Endothelial cell of umbilical vein (primary cell): ENCODE measurements around the gene LDLRAD2. TPM values are rescaled to one million over a fixed set of nuclear protein-coding genes. Genes with fewer than 3 reads are reported as not detected.

Source experiments
- Bru-seq: library from RNA; stranded (reverse); fragments of 400-500 nt; gene quantifications from one replicate; lab custom pipeline; 2021; lab: Mats Ljungman, UMichigan
- BruChase-seq, 2 experiments: library from RNA; stranded (reverse); fragments of 400-500 nt; gene quantifications; one replicate each; lab custom pipeline; 2021; lab: Mats Ljungman, UMichigan
- BruUV-seq: library from RNA; stranded (reverse); fragments of 400-500 nt; replicated peaks from 2 replicates; lab custom pipeline; 2021; lab: Mats Ljungman, UMichigan
- CTCF ChIA-PET: fragments of 300-600, 350-600 bp; sonication (Branson Sonifier 250); formaldehyde crosslinking; loops from one replicate; lab custom pipeline; 2021; ENCODE audit warnings: antibody characterized with exemption, inconsistent platforms; lab: Charles Lee
- POLR2A ChIA-PET: fragments of 300-600, 350-600 bp; sonication (Branson Sonifier 250); formaldehyde crosslinking; loops from one replicate; lab custom pipeline; 2021; ENCODE audit warnings: antibody characterized with exemption, inconsistent platforms; lab: Charles Lee
- DNase-seq: peaks from one replicate; pipeline ENCODE4 v3.0.0-alpha.2; 2011; ENCODE audit warnings: low read depth, low spot score
- FAIRE-seq: peaks from 2 replicates; lab custom pipeline; 2011; peaks lifted over from hg19 to GRCh38; lab: Jason Lieb, UNC
- H2AFZ ChIP-seq: 2 replicates; pipeline ENCODE4 v1.6.0; 2012; ENCODE audit warnings: low read depth, low read length, control low read depth, inconsistent platforms
- H3K27ac ChIP-seq: 2 replicates; pipeline ENCODE4 v1.5.1; 2011; ENCODE audit warnings: low read depth, mild to moderate bottlenecking, control low read depth, low read length, moderate library complexity; ENCODE audit not compliant: insufficient read depth
- H3K27me3 ChIP-seq, 2 experiments: 2 replicates each; pipeline versions ENCODE4 v1.6.0 to v1.6.1; 2011; ENCODE audit warnings: low read length in 2 of 2, mixed read lengths in 1 of 2; ENCODE audit not compliant: control insufficient read depth in 2 of 2, insufficient read depth in 2 of 2
- H3K36me3 ChIP-seq, 2 experiments: 2 replicates in 1 of 2; 3 replicates in 1 of 2; pipeline ENCODE4 v1.5.1; 2011; ENCODE audit warnings: low read length in 2 of 2, mild to moderate bottlenecking in 1 of 2, moderate library complexity in 1 of 2; ENCODE audit not compliant: control insufficient read depth in 2 of 2, insufficient read depth in 2 of 2; ENCODE audit errors: extremely low read depth in 1 of 2
- H3K4me1 ChIP-seq: 3 replicates; pipeline ENCODE4 v1.5.1; 2011; ENCODE audit warnings: mild to moderate bottlenecking, low read length; ENCODE audit not compliant: control insufficient read depth, insufficient read depth; ENCODE audit errors: extremely low read depth
- H3K4me2 ChIP-seq: 2 replicates; pipeline ENCODE4 v1.6.1; 2011; ENCODE audit warnings: low read length, control low read depth, mixed read lengths; ENCODE audit not compliant: insufficient read depth
- H3K4me3 ChIP-seq, 3 experiments: fragments of 200-600 bp in 1 of 3; sonication (generic), shearing (Covaris generic) in 1 of 3; replicated peaks in 1 of 3; 2 replicates each; pipeline ENCODE4 v1.5.1; 2011 to 2016; ENCODE audit warnings: control low read depth in 3 of 3, low read length in 3 of 3, mild to moderate bottlenecking in 2 of 3, inconsistent platforms in 1 of 3, low read depth in 1 of 3, moderate library complexity in 1 of 3; ENCODE audit not compliant: insufficient read depth in 1 of 3
- H3K79me2 ChIP-seq: 2 replicates; pipeline ENCODE4 v1.6.0; 2012; ENCODE audit warnings: low read length, inconsistent platforms; ENCODE audit not compliant: control insufficient read depth, insufficient read depth
- H3K9ac ChIP-seq: replicated peaks from 2 replicates; pipeline ENCODE3; 2011; ENCODE audit warnings: low read length, control low read depth; ENCODE audit not compliant: insufficient read depth; ENCODE audit errors: extremely low read depth
- H3K9me1 ChIP-seq: replicated peaks from 3 replicates; pipeline ENCODE4 v1.6.0; 2011; ENCODE audit warnings: mild to moderate bottlenecking, low read length; ENCODE audit not compliant: control insufficient read depth, insufficient read depth; ENCODE audit errors: extremely low read depth
- H3K9me3 ChIP-seq: replicated peaks from 2 replicates; pipeline ENCODE4 v1.5.1; 2012; ENCODE audit warnings: low read length, inconsistent platforms; ENCODE audit not compliant: control insufficient read depth, insufficient read depth
- H4K20me1 ChIP-seq: replicated peaks from 2 replicates; pipeline ENCODE3; 2011; ENCODE audit warnings: mild to moderate bottlenecking, low read length; ENCODE audit not compliant: control insufficient read depth, insufficient read depth; ENCODE audit errors: extremely low read depth
- CTCF ChIP-seq, 2 donors: IDR thresholded peaks; 1 replicate in 1 of 2; 2 replicates in 1 of 2; pipeline ENCODE4 v1.5.1; 2011; ENCODE audit warnings: low read length in 2 of 2, mild to moderate bottlenecking in 2 of 2, moderate library complexity in 2 of 2, control low read depth in 1 of 2, inconsistent platforms in 1 of 2, low read depth in 1 of 2; ENCODE audit not compliant: insufficient read depth in 1 of 2; ENCODE audit errors: extremely low read depth in 1 of 2
- EZH2 ChIP-seq: IDR thresholded peaks from 2 replicates; pipeline ENCODE4 v1.6.1; 2012; ENCODE audit warnings: borderline replicate concordance, low read depth, mild to moderate bottlenecking, moderate library complexity, low read length, inconsistent platforms; ENCODE audit not compliant: severe bottlenecking
- FOS ChIP-seq: IDR thresholded peaks from 2 replicates; pipeline ENCODE4 v1.6.1; 2011; ENCODE audit warnings: mild to moderate bottlenecking, low read length, moderate library complexity, borderline replicate concordance; ENCODE audit not compliant: insufficient read depth
- GATA2 ChIP-seq: IDR thresholded peaks from 2 replicates; pipeline ENCODE4 v1.7.0; 2011; ENCODE audit warnings: low read depth, mild to moderate bottlenecking, moderate library complexity, mixed read lengths, low read length; ENCODE audit not compliant: insufficient read length, insufficient read depth
- JUN ChIP-seq: IDR thresholded peaks from 2 replicates; pipeline ENCODE4 v1.6.1; 2011; ENCODE audit warnings: borderline replicate concordance, low read depth; ENCODE audit not compliant: insufficient read length, insufficient read depth
- MAX ChIP-seq: IDR thresholded peaks from 2 replicates; pipeline ENCODE4 v1.6.1; 2011; ENCODE audit not compliant: insufficient read depth, insufficient read length
- MYC ChIP-seq: IDR thresholded peaks from one replicate; pipeline ENCODE4 v1.6.1; 2011; ENCODE audit warnings: mild to moderate bottlenecking, low read depth, low read length
- POLR2A ChIP-seq: IDR thresholded peaks from 2 replicates; pipeline ENCODE4 v1.6.1; 2012; ENCODE audit warnings: low read depth, mild to moderate bottlenecking, control low read depth, low read length
- POLR2AphosphoS5 ChIP-seq: IDR thresholded peaks from 2 replicates; pipeline ENCODE4 v1.6.1; 2012; ENCODE audit warnings: low read depth, mild to moderate bottlenecking, control low read depth, low read length, moderate library complexity; ENCODE audit not compliant: insufficient read depth
- dilution Hi-C: fragments of 300-500 bp; cut with MboI; formaldehyde crosslinking; loops from one replicate; pipeline ENCODE4 v1.15.0; 2019; ENCODE audit warnings: low sequenced_read_pairs; ENCODE audit not compliant: extremely low pct_ligation_motif_present
- intact Hi-C: fragments of 100-400 bp; cut with micrococcal nuclease; formaldehyde crosslinking; loops from one replicate; pipeline ENCODE4 v1.10.0; 2022
- long read RNA-seq: library from polyadenylated mRNA; stranded (forward); transcript quantifications from one replicate; pipeline ENCODE4 v2.0.0, GENCODE V29; 2021
- polyA minus RNA-seq, 3 experiments: library from RNA; depleted of rRNA, polyadenylated mRNA; stranded (reverse); fragments of >200 nt; gene quantifications; 1 replicate in 1 of 3; 2 replicates in 2 of 3; pipeline ENCODE4 v1.2.3, GENCODE V29; 2011
- polyA plus RNA-seq, 4 experiments: library from polyadenylated mRNA; depleted of rRNA in 3 of 4; stranded (reverse) in 3 of 4; unstranded in 1 of 4; fragments of >200 nt; gene quantifications; 2 replicates each; pipeline versions ENCODE4 v1.2.1 to v1.2.3, GENCODE V29; 2011 to 2012; ENCODE audit warnings: missing spikeins in 1 of 4
- total RNA-seq: library from RNA; stranded (reverse); gene quantifications from 2 replicates; pipeline ENCODE4 v1.2.3, GENCODE V29; 2021

Gene LDLRAD2
- total RNA-seq (0.42 and 0.44 TPM in 2 replicates), polyA plus RNA-seq (not detected in 2 replicates), polyA minus RNA-seq (not detected in 2 replicates), Bru-seq, nascent RNA (percentile 16 among the genes with signal in this experiment), BruChase-seq, experiment 1, labeled RNA remaining after a 6-hour chase (percentile 21 among the genes with signal in this experiment), BruChase-seq, experiment 2, labeled RNA remaining after a 2-hour chase (percentile 14 among the genes with signal in this experiment)
- polyA plus RNA-seq (2011; cell fraction: cytosol; rRNA removed) = 0.01 and 0.04 TPM in 2 replicates
- polyA plus RNA-seq (2011; cell fraction: nucleus; rRNA removed) = 0.05 and 0.17 TPM in 2 replicates
- polyA plus RNA-seq (2012) = 141 and 334 TPM in 2 replicates
- not detected for polyA minus RNA-seq (2011; cell fraction: cytosol; rRNA and poly(A)+ RNA removed)
- not detected in 2 replicates for polyA minus RNA-seq (2011; cell fraction: nucleus; rRNA and poly(A)+ RNA removed)
- long read RNA-seq, partial matches to known transcripts = 0 of 2 reads
- long read RNA-seq, other reads (novel, unspliced or antisense) = 2 of 2 reads

- no peaks in the 10 kb centered on the region for H3K79me2 ChIP-seq
- H3K27me3 ChIP-seq = no peaks in the 10 kb centered on the region
- no peak within 1 kb of the TSS for H3K9ac ChIP-seq
- no peaks in the 10 kb centered on the region for H3K9me1 ChIP-seq
- no peak within 1 kb of the TSS for H3K4me2 ChIP-seq
- H3K36me3 ChIP-seq = no peaks in the 10 kb centered on the region
- dilution Hi-C loops (no loop called here), intact Hi-C loops (no loop called here)
- FAIRE-seq (peak; percentile 74), DNase-seq (no peak)
- BruUV-seq = no TSS peak
- no peaks in the 10 kb centered on the region for H3K9me3 ChIP-seq
- H3K4me1 ChIP-seq = peaks cover 17% of the 10 kb centered on the region
- H2AFZ ChIP-seq = no peak within 1 kb of the TSS
- ChIA-PET POLR2A (no interaction called here), CTCF (interaction anchor here (1.0 kb wide), 1 partner anchor 10 kb away, joined by 4 read pairs; no protein-coding TSS in a partner anchor)
- no peak within 1 kb of the TSS for H3K4me3 ChIP-seq
- H3K27ac ChIP-seq = no peak within 1 kb of the TSS
- peak; percentile 52 for TF ChIP-seq POLR2A
- no peak for TF ChIP-seq MYC
- H4K20me1 ChIP-seq = no peaks in the 10 kb centered on the region
Observed at GRCh38 chr1:21811875-21812305, at the start of gene LDLRAD2. Gene LDLRAD2, plus strand, starts transcription at chr1:21812265. Its CDS starts 187 bp downstream, at chr1:21812452.

- no TSS peak for BruUV-seq
- no peak overlapping the region for H3K27ac ChIP-seq
- DNase-seq (no peak), FAIRE-seq (no peak)
- intact Hi-C loops (no loop called here), dilution Hi-C loops (no loop called here)
- TF ChIP-seq FOS (no peak), GATA2 (no peak), POLR2A (no peak), POLR2AphosphoS5 (no peak), MYC (no peak), CTCF (IDR thresholded peaks at IDR 0.05; ENCODE audit: extremely low read depth in 1 of 2, insufficient read depth in 1 of 2, low read depth in 1 of 2, low read length in 2 of 2) (no peak), EZH2 (no peak), MAX (no peak), JUN (no peak)
- H2AFZ ChIP-seq = no peak overlapping the region
- no peaks in the 10 kb centered on the region for H4K20me1 ChIP-seq
- H3K9me3 ChIP-seq = no peaks in the 10 kb centered on the region
- no peak overlapping the region for H3K4me3 ChIP-seq
- H3K4me2 ChIP-seq = no peak overlapping the region
- H3K79me2 ChIP-seq = peaks cover 90% of the 10 kb centered on the region
- H3K36me3 ChIP-seq = no peaks in the 10 kb centered on the region
- POLR2A ChIA-PET = no interaction called here
- H3K9ac ChIP-seq = no peak overlapping the region
- peaks cover 32% of the 10 kb centered on the region for H3K4me1 ChIP-seq
- CTCF ChIA-PET = interaction anchor here (1.0 to 2.5 kb wide), 4 partner anchors 12 to 20 kb away, joined by 3 to 21 read pairs (median 8); partner anchors contain the start of gene USP48
- no peaks in the 10 kb centered on the region for H3K27me3 ChIP-seq
- no peaks in the 10 kb centered on the region for H3K9me1 ChIP-seq
Observed at GRCh38 chr1:21763236-21763635, 48.8 kb upstream of the LDLRAD2 start.
